GM18858 (cell line): ENCODE data around the gene HAND2.

Experiments
- ATAC-seq: cut with Tn5 transposase; IDR thresholded peaks from one replicate; pipeline ENCODE4 v1.9.1; 2021; ENCODE audit not compliant: unreplicated experiment

The HAND2 gene

GRCh38 chr4:173529477-173530325, at the start of gene HAND2:
Gene HAND2 (minus strand): TSS chr4:173530229. CDS start chr4:173529289, 940 bp downstream.
- no peak for ATAC-seq

GRCh38 chr4:173578956-173579355, 48.9 kb upstream of the HAND2 start:
- no peak for ATAC-seq

GRCh38 chr4:173577963-173578362, 47.9 kb upstream of the HAND2 start:
- ATAC-seq = no peak

GRCh38 chr4:173575482-173576152, 45.6 kb upstream of the HAND2 start:
- no peak for ATAC-seq

GRCh38 chr4:173573725-173574124, 43.7 kb upstream of the HAND2 start:
- ATAC-seq = no peak

GRCh38 chr4:173573286-173573685, 43.3 kb upstream of the HAND2 start:
- no peak for ATAC-seq

GRCh38 chr4:173572493-173573129, 42.6 kb upstream of the HAND2 start:
- no peak for ATAC-seq

GRCh38 chr4:173571620-173572019, 41.6 kb upstream of the HAND2 start:
- ATAC-seq = no peak

- no peak for ATAC-seq
These were observed 35.3 kb upstream of the HAND2 start for GRCh38 chr4:173565281-173565680.

- no peak for ATAC-seq
These were observed 34.4 kb upstream of the HAND2 start for GRCh38 chr4:173564461-173564860.

- no peak for ATAC-seq
These were observed 30.9 kb upstream of the HAND2 start for GRCh38 chr4:173560896-173561295.

GRCh38 chr4:173556398-173557131, 26.5 kb upstream of the HAND2 start:
- ATAC-seq = no peak

- ATAC-seq = no peak
These were observed 17.9 kb upstream of the HAND2 start for GRCh38 chr4:173547889-173548288.

GRCh38 chr4:173546776-173547175, 16.7 kb upstream of the HAND2 start:
- ATAC-seq = no peak

GRCh38 chr4:173545440-173545839, 15.4 kb upstream of the HAND2 start:
- ATAC-seq = no peak

- no peak for ATAC-seq
These were observed 13.2 kb upstream of the HAND2 start for GRCh38 chr4:173543266-173543665.

- ATAC-seq = no peak
These were observed 10.0 kb upstream of the HAND2 start for GRCh38 chr4:173539986-173540385.

- no peak for ATAC-seq
These were observed 8.9 kb upstream of the HAND2 start for GRCh38 chr4:173538909-173539445.

- no peak for ATAC-seq
These were observed 8.3 kb upstream of the HAND2 start for GRCh38 chr4:173538148-173538908.

GRCh38 chr4:173537613-173538147, 7.7 kb upstream of the HAND2 start:
- no peak for ATAC-seq
